ENCODE results near the gene RPL21.
"Not testable (repeated sequence)": the region's sequence is repeated elsewhere in the genome, so short reads cannot be mapped to it uniquely, and the experiment has no call there.

RPL21 gene

GRCh38 chr13:27290715-27291114 lies 39.4 kb downstream of the RPL21 start:
- no peak for DNase-seq

DNA sequence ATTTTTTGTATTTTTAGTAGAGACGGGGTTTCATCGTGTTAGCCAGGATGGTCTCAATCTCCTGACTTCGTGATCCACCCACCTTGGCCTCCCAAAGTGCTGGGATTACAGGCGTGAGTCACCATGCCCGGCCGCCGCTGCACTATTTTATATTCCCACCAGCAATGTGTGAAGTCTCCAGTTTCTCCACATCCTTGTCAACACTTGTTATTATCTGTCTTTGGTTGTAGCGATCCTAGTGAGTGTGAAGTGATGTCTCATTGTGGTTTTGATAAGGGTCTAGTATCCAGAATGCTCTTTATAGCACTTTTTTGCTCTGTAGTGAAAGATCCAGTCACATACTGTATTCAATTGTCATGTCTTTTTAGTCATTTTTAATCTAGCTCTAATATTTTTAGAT lies 40.6 kb downstream of the RPL21 start:
- DNase-seq, result not testable (repeated sequence)

- DNase-seq, result no peak
Measured at GRCh38 chr13:27293076-27293691, 41.8 kb downstream of the RPL21 start.

DNA sequence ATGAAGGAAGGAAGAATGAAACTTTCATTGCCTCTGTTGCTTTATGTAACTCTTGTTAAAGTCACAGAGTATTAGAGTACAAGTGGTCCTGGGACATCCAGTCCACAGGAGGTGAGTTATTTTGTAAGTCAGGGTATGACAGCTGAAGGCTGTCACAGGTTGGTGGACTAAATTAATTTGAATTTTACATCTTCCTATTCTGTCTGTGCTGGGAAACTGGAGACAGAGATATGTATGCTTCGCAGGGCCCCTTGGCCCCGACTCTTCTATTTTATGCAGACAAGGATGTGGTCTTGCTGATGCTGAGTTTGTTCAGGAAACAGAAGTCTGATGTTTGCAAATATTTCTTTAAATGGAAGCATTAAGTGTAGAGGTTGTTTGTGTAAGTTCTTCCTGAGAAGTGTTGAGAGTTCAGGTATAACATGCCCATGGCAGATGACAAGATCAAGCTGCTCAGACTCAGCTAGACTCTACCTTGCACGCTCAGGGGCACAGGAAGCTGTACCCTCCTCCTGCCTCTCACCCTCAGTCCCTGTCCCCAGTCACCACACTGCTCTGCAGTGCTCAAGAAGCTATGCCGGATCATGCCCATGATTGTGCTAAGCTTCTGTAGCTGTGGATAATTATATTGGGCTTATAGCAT lies 42.6 kb downstream of the RPL21 start:
- DNase-seq, result no peak

- DNase-seq, result no peak
Measured at GRCh38 chr13:27295096-27295495, 43.7 kb downstream of the RPL21 start.

GRCh38 chr13:27295660-27296059 lies 44.3 kb downstream of the RPL21 start:
- DNase-seq, result no peak

DNA sequence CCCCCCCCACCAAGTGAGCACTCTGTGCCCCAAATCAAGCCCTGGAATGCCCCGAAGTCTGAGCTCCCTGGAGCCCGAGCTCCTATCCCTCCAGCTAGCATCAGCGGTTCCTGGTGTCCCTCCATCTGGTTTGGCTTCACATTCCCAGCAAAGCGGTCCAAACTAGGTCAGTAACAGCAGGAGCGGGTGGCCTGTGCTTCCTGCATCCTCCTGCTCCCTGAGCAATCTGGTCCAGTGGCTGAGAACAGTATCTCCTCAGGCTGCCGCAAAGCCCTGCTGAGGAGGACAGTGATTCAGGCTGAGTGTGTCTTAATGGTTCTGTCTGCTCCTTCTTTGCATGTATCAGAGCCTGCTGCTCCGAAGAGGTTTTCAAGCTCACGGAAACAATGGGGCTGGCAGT lies 45.1 kb downstream of the RPL21 start:
- no peak for DNase-seq

DNA sequence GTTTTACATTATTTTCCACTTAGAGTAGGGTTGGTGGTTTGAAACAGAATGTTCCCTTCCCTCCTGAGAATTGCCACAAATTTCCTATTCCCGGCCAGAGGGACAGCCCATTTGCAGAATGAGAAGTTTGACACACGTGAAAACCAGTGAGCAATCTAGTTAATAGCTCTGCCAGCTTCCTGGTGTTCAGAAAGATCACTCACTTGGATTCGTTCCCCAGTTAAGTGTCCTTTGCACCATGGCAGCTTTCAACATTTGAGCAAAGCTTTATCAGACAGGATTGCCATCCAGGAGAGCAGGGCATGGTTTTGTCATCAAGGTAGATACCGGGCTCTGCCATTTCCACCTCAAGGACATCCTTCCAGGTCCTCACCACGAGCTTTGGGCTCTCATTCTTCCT lies 47.5 kb downstream of the RPL21 start:
- DNase-seq, result no peak

DNA sequence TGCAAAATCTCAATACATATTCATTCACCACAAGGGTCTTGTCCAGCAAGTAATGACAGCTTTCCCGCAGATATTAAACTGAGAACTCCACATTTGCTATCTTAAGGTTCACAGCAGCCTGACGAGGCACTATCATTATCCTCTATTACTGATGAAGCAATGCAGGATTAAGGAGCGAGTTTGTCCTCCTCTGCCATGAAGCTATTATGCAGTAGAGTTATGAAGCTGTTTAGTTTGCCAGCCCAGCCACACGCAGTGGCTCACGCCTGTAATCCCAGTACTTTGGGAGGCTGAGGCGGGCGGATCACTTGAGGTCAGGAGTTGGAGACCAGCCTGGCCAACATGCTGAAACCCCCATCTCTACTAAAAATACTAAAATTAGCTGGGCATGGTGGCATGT lies 49.0 kb downstream of the RPL21 start:
- DNase-seq, result not testable (repeated sequence)

GRCh38 chr13:27300941-27301586 lies 49.7 kb downstream of the RPL21 start:
- no peak for DNase-seq

DNA sequence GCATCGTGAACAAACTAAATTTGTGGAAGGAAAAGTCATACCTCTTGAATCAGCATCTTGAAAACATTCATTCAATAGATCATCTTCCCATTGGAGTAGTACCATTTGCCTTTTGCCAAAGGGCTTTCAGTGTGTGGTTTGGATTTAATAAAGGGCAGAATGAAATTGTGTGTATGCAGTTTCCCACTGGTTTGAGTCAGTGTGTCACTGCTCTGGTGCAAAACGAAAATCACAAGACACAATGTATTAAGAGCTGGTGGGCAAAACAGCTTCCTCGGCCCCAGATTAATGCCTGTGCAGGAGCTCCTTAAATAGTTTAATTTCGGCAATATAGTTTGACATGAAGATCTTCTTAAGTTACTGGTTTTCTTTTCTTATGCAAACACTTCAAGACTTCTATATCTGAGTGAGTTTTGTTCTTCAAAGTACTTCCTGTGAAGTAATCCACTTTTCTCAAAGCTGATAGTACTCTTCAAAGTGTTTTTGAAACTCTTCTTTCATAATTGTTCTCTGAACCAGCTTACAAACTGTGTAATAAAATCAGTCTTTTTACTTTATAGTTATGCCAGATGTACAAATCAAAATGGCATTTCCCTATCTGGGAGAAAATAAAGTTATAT lies 51.4 kb downstream of the RPL21 start:
- no peak for DNase-seq

GRCh38 chr13:27304099-27304498 lies 52.7 kb downstream of the RPL21 start:
- no peak for DNase-seq

DNA sequence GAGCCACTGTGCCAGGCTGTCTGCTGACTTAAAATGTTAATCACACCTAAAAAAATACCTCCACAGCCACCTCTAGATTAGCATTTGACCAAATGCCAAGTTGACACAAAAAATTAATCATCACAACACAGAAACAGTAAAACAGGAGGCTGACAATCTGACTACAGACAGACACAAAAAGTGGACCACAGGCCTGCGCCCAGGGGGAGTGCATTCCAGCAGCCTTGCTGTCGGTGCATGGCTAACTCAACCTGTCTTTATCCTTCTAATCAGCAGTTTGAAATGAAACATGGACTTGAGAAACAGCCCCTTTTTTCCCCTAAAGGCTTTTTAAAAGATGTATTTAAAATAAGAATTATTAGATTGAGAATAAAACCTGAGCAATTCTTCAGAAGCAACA lies 53.3 kb downstream of the RPL21 start:
- DNase-seq, result no peak
